OCI-LY1 (cell line): ENCODE results near the gene GLRX5.

Source experiments
- CTCF ChIP-seq: fragments of 200-600 bp; sonication (generic), shearing (Covaris generic); IDR thresholded peaks from 2 replicates; pipeline ENCODE4 v1.5.1; 2017; ENCODE audit warnings: mild to moderate bottlenecking, antibody characterized with exemption, low read length, moderate library complexity, mixed read lengths
- EZH2 ChIP-seq: fragments of 200-600 bp; sonication (generic), shearing (Covaris generic); IDR thresholded peaks from 2 replicates; pipeline ENCODE4 v1.8.0; 2017; ENCODE audit warnings: borderline replicate concordance, mixed run types, mild to moderate bottlenecking, antibody characterized with exemption, low read length, moderate library complexity, mixed read lengths

- no peak for TF ChIP-seq CTCF
- TF ChIP-seq EZH2, result no peak
Measured at GRCh38 chr14:95555053-95555452, 20.2 kb downstream of the GLRX5 start.
